Measurements from ENCODE around the gene WDR93.
"Not testable (repeated sequence)": the region's sequence is repeated elsewhere in the genome, so short reads cannot be mapped to it uniquely, and the experiment has no call there.

The WDR93 gene

DNA sequence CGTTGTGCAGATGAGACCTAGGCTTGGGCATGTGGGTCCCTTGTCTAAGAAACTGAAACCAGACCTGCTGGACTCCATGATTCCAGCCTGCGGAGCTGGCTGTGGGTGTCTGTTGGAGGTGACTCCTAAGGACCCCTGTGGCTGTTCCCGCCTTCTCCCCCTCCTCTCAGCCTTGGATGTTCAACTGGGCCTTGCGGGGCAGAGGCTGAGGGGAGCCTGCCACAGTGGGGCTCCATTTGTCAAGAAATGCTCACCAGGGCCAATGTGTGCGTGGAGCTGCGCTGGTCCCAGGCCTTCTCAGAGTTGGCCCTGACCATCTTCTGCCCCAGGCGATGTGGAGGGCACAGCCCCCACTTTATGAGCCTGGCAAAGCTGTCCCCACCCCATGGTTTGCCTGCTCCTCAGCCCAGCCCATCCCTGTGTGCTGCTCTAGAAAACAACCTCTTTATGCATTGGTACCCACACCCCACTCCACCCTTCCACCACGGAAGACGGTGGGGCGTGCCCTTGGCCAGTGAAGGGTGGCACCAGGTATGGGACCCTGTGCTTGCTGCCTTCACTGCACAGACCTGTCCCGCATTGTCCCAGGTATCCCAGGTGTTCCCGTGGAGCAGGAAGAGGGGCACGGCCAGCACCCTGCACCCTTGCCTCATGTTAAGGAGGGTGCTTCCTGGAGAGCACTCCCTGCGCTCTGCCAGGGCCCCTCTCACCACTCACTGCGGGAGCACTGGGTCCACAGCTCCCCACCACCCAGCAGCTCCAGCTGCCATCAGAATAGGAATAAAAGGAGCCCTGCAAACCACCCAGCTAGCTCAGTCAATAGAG, 93.5 kb downstream of the WDR93 start:
- Histone ChIP-seq H3K36me3 (peaks cover 55% of the 10 kb centered on the region), H3K27ac (peak overlapping the region; percentile 26)
- TF ChIP-seq, protein P1, sequence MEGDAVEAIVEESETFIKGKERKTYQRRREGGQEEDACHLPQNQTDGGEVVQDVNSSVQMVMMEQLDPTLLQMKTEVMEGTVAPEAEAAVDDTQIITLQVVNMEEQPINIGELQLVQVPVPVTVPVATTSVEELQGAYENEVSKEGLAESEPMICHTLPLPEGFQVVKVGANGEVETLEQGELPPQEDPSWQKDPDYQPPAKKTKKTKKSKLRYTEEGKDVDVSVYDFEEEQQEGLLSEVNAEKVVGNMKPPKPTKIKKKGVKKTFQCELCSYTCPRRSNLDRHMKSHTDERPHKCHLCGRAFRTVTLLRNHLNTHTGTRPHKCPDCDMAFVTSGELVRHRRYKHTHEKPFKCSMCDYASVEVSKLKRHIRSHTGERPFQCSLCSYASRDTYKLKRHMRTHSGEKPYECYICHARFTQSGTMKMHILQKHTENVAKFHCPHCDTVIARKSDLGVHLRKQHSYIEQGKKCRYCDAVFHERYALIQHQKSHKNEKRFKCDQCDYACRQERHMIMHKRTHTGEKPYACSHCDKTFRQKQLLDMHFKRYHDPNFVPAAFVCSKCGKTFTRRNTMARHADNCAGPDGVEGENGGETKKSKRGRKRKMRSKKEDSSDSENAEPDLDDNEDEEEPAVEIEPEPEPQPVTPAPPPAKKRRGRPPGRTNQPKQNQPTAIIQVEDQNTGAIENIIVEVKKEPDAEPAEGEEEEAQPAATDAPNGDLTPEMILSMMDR (IDR thresholded peaks at IDR 0.05), result no peak

DNA sequence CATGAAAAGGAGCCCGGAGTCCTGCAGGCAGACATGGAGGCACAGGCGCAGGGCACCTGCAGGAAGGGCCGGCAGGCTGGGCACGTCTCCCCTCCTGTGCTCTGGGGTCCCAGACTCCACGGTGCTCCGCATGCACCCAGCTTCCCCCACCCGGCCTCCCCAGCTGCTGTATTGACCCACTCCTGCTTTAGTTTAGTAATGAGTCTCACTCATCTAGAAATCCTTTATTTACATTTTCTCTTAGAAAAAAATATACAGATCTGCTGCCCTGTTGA, 94.0 kb downstream of the WDR93 start:
- H3K27me3 ChIP-seq, result no peaks in the 10 kb centered on the region
- peaks cover 14 to 17% of the 10 kb centered on the region in 2 experiments for H3K4me1 ChIP-seq (ENCODE audit: control insufficient read depth in 1 of 2, insufficient read depth in 1 of 2, low read depth in 1 of 2, low read length in 1 of 2)
- H3K36me3 ChIP-seq, result peaks cover 60% of the 10 kb centered on the region
- H3K4me3 ChIP-seq (ENCODE audit: low read depth in 1 of 2, low read length in 1 of 2), result no peak overlapping the region
- TF ChIP-seq, protein P1 (IDR thresholded peaks at IDR 0.05), result no peak
- H3K27ac ChIP-seq, result peak overlapping the region; percentile 26
- H3K9me3 ChIP-seq, result no peaks in the 10 kb centered on the region

More for the DNA sequence above, 93.5 kb downstream of the WDR93 start:
- H3K4me3 ChIP-seq (ENCODE audit: low read depth in 1 of 2, low read length in 1 of 2), result no peak overlapping the region
- no peaks in the 10 kb centered on the region for H3K27me3 ChIP-seq
- H3K4me1 ChIP-seq (ENCODE audit: control insufficient read depth in 1 of 2, insufficient read depth in 1 of 2, low read depth in 1 of 2, low read length in 1 of 2), result peaks cover 14 to 17% of the 10 kb centered on the region in 2 experiments
- no peaks in the 10 kb centered on the region for H3K9me3 ChIP-seq

DNA sequence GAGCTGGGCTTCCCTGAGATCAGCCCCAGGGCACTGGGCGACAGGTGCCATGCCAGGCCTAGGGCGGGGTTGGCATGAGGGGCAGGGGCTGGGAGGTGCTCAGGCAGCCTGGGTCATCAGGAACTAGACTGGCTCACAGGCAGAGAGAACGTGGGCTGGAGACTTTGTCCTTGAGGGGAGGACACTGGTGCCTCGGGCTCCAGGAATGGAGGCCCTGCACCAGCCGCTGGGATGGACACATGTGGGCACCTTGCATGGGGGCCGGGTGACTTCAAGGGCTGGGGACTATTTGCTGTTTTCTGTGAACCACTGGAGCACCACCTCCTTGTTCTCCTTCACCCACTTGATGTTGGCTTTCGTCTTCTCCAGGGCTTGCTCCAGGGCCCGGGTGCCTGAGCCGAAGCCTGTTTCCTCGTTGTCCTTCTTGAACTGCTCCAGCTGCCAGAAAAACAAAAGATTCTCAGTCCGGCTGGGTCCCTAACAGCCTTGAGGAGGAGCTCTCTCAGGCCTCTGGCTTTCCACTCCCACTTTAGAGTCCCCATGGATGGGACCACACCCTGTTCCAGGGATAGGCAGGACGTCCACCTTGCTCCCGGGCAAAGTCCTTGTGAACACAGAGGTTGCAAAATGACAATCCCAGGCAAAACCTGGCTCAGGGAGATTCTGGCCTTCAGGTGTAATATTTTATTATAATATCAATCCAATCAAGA, 94.6 kb downstream of the WDR93 start:
- Histone ChIP-seq H3K27ac (no peak overlapping the region), H3K9me3 (no peaks in the 10 kb centered on the region), H3K27me3 (no peaks in the 10 kb centered on the region), H3K4me3 (ENCODE audit: low read depth in 1 of 2, low read length in 1 of 2) (no peak overlapping the region), H3K4me1 (ENCODE audit: control insufficient read depth in 1 of 2, insufficient read depth in 1 of 2, low read depth in 1 of 2, low read length in 1 of 2) (peaks cover 14 to 17% of the 10 kb centered on the region in 2 experiments), H3K36me3 (peaks cover 66% of the 10 kb centered on the region)
- TF ChIP-seq, protein P1 (IDR thresholded peaks at IDR 0.05), result no peak

- Histone ChIP-seq H3K4me1 (ENCODE audit: control insufficient read depth in 1 of 2, insufficient read depth in 1 of 2, low read depth in 1 of 2, low read length in 1 of 2) (peaks cover 9 to 13% of the 10 kb centered on the region in 2 experiments), H3K27me3 (no peaks in the 10 kb centered on the region)
These were observed 95.1 kb downstream of the WDR93 start for GRCh38 chr15:89785774-89786140.

DNA sequence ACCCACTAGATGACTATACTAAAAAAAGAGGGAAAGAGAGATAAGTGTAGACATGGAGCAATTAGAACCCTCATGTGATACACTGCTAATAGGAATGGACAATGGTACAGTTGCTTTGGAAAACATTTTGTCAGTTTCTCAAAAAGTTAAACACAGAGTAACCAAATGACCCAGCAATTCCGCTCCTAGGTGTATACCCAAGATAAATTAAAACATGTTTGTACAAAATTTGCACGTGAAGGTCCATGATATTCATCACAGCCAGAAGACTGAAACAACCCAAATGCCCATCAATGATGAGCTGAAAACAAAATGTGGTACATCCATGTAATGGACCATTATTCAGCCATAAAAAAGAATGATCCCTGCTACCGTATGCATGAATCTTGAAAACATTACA, 97.3 kb downstream of the WDR93 start:
- TF ChIP-seq, protein P1 (IDR thresholded peaks at IDR 0.05), result no peak
- no peaks in the 10 kb centered on the region for H3K9me3 ChIP-seq

More at GRCh38 chr15:89785774-89786140, 95.1 kb downstream of the WDR93 start:
- H3K4me3 ChIP-seq (ENCODE audit: low read depth in 1 of 2, low read length in 1 of 2), result no peak overlapping the region
- H3K27ac ChIP-seq, result no peak overlapping the region
- TF ChIP-seq, protein P1 (IDR thresholded peaks at IDR 0.05), result no peak
- no peaks in the 10 kb centered on the region for H3K9me3 ChIP-seq
- H3K36me3 ChIP-seq, result peaks cover 72% of the 10 kb centered on the region

DNA sequence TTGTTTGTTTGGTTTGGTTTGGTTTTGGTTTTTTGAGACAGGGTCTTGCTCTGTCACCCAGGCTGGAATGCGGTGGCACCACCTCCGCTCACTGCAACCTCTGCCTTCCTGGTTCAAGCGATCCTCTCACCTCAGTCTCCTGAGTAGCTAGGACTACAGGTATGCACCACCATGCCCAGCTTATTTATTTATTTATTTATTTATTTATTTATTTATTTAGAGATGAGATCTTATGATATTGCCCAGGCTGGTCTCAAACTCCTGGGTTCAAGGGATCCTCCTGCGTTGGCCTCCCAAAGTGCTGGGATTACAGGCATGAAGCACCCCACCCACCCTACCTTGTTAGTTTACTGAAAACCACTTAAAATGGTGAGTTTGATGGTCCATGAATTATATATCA, 98.0 kb downstream of the WDR93 start:
- H3K27me3 ChIP-seq; H3K4me3 ChIP-seq (ENCODE audit: low read depth in 1 of 2, low read length in 1 of 2); H3K4me1 ChIP-seq (ENCODE audit: control insufficient read depth in 1 of 2, insufficient read depth in 1 of 2, low read depth in 1 of 2, low read length in 1 of 2); H3K27ac ChIP-seq; H3K9me3 ChIP-seq: not testable (repeated sequence)
- peaks cover 100% of the 10 kb centered on the region for H3K36me3 ChIP-seq

More for the DNA sequence above, 97.3 kb downstream of the WDR93 start:
- Histone ChIP-seq H3K27me3 (no peaks in the 10 kb centered on the region), H3K36me3 (peaks cover 94% of the 10 kb centered on the region), H3K4me3 (ENCODE audit: low read depth in 1 of 2, low read length in 1 of 2) (no peak overlapping the region), H3K27ac (no peak overlapping the region), H3K4me1 (ENCODE audit: control insufficient read depth in 1 of 2, insufficient read depth in 1 of 2, low read depth in 1 of 2, low read length in 1 of 2) (no peaks in the 10 kb centered on the region)

Measured in neutrophil (primary cell).